A549 treated with Hydrocortisone at 1 μM for 4 hours (cell line): Measurements from ENCODE around the gene JAK2. TPM values are rescaled to one million over a fixed set of nuclear protein-coding genes. Genes with fewer than 3 reads are reported as not detected.

ENCODE experiments used
- total RNA-seq: library from RNA; stranded (reverse); fragments of 200-300 nt; extraction: Qiagen RNA extraction; gene quantifications from 5 replicates; pipeline ENCODE4 v1.2.3, GENCODE V29; 2022

Gene JAK2
- 2.3 to 4.5 TPM (median 3.6 TPM) in 5 replicates for total RNA-seq

DNA sequence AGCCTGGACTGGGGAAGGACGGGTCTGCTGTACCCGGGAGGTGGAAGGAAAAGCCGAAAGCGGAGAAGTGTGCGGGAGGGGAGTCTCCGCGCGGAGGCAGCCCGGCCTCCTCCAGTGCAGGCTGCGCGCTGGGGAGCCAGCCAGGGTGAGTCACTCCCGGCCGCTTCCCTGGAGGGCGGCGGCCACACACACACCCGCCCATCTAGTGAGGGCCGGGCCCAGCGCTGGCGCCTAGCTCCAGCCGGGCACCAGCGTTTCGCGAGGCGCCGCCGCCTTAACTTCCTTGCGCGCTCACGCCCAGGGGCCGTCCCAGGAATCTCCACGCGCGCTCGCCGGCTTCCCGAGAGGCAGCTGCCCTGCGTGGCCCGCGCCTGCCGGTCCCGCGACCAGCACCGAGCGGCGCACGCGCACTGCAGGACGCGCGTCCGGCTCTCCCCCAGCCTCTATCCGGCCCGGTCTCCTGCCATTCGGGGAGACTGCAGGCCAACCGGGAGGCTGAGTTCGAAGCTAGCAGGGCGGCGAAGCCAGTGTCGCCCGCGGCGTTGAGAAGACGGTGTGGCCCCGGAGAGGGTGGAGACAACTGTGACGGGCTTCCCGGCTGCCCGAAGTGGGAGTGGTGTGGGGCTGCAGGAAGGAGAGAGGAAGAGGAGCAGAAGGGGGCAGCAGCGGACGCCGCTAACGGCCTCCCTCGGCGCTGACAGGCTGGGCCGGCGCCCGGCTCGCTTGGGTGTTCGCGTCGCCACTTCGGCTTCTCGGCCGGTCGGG, at the start of gene JAK2:
Gene JAK2 (plus strand): TSS at position 652 of the 765 bp plus-strand sequence. CDS start 36,716 bp downstream, outside the sequence.

Other genes with a start within 250 kb of the JAK2 start
- 45.0 to 57.4 TPM (median 52.9 TPM) in 5 replicates for gene AK3, start 244.1 kb upstream of the JAK2 start, total RNA-seq
- gene RCL1, start 192.3 kb upstream of the JAK2 start, total RNA-seq, result 46.6 to 52.4 TPM (median 47.8 TPM) in 5 replicates
- not detected in 5 replicates for gene INSL6, start 200.4 kb downstream of the JAK2 start, total RNA-seq
- 13.9 to 17.9 TPM (median 16.5 TPM) in 5 replicates for gene INSL4, start 246.1 kb downstream of the JAK2 start, total RNA-seq